Testis (tissue), 5 donors: ENCODE measurements around the gene EXOC6. TPM values are rescaled to one million over a fixed set of nuclear protein-coding genes. Genes with fewer than 3 reads are reported as not detected.

ENCODE experiments used
- DNase-seq: peaks from one replicate; pipeline ENCODE4 v3.0.0-alpha.2; 2019
- H3K27ac ChIP-seq, 2 donors: fragments of 200-600 bp; sonication (generic); one replicate each; pipeline ENCODE4 v1.5.1; 2019
- H3K27me3 ChIP-seq: fragments of 200-600 bp; sonication (generic); one replicate; pipeline ENCODE4 v1.5.1; 2019
- H3K36me3 ChIP-seq: fragments of 200-600 bp; sonication (generic); one replicate; pipeline ENCODE4 v1.5.1; 2017; ENCODE audit warnings: low read depth; ENCODE audit errors: missing control alignments
- H3K4me1 ChIP-seq: fragments of 200-600 bp; sonication (generic); one replicate; pipeline ENCODE4 v1.5.1; 2019
- H3K4me3 ChIP-seq, 2 donors: fragments of 200-600 bp; sonication (generic); one replicate each; pipeline ENCODE4 v1.5.1; 2017 to 2019
- H3K9me3 ChIP-seq: fragments of 200-600 bp; sonication (generic); one replicate; pipeline ENCODE4 v1.5.1; 2017
- CTCF ChIP-seq, 3 experiments: fragments of 450-650 bp in 2 of 3; fragments of 200-600 bp in 1 of 3; sonication (generic) in 1 of 3; IDR thresholded peaks; one replicate each; pipeline ENCODE4 v1.5.1; 2016 to 2019; ENCODE audit warnings: antibody characterized with exemption in 3 of 3, mild to moderate bottlenecking in 2 of 3, moderate library complexity in 1 of 3
- POLR2A ChIP-seq: fragments of 450-650 bp; IDR thresholded peaks from one replicate; pipeline ENCODE4 v1.6.1; 2017; ENCODE audit warnings: antibody characterized with exemption, mild to moderate bottlenecking, moderate library complexity
- WGBS, 2 donors: methylation state at CpG; one replicate each; pipeline ENCODE4 v1.1.5; 2018; 5-methylcytosine and 5-hydroxymethylcytosine counted together
- intact Hi-C: fragments of 100-400 bp; cut with DNase I; formaldehyde crosslinking; loops from one replicate; pipeline ENCODE4 v1.15.1; 2023; ENCODE audit warnings: low total_unique reads
- long read RNA-seq, 2 donors: transcript quantifications; one replicate each; lab custom pipeline, GENCODE V29; 2026
- polyA plus RNA-seq: library from polyadenylated mRNA; stranded (reverse); fragments of 350-450 nt; fragmentation: Illumina TruSeq; extraction: RNeasy Lipid Tissue Mini Kit (QIAGEN cat#74804); gene quantifications from one replicate; pipeline ENCODE4 v1.2.3, GENCODE V29; 2014; ENCODE audit warnings: low read depth, low replicate concordance; ENCODE audit not compliant: insufficient read depth
- total RNA-seq, 2 donors: library from RNA; depleted of rRNA; stranded (reverse); fragments of >200 nt; gene quantifications; one replicate each; pipeline ENCODE4 v1.2.3, GENCODE V29; 2016

The EXOC6 gene, protein sequence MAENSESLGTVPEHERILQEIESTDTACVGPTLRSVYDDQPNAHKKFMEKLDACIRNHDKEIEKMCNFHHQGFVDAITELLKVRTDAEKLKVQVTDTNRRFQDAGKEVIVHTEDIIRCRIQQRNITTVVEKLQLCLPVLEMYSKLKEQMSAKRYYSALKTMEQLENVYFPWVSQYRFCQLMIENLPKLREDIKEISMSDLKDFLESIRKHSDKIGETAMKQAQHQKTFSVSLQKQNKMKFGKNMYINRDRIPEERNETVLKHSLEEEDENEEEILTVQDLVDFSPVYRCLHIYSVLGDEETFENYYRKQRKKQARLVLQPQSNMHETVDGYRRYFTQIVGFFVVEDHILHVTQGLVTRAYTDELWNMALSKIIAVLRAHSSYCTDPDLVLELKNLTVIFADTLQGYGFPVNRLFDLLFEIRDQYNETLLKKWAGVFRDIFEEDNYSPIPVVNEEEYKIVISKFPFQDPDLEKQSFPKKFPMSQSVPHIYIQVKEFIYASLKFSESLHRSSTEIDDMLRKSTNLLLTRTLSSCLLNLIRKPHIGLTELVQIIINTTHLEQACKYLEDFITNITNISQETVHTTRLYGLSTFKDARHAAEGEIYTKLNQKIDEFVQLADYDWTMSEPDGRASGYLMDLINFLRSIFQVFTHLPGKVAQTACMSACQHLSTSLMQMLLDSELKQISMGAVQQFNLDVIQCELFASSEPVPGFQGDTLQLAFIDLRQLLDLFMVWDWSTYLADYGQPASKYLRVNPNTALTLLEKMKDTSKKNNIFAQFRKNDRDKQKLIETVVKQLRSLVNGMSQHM
- total RNA-seq = 10 to 100 TPM; 28.0 to 38.5 TPM
- polyA plus RNA-seq = 13.3 TPM
- long read RNA-seq, donor 1, partial matches to known transcripts = 0 of 2 reads
- long read RNA-seq, donor 1, other reads (novel, unspliced or antisense) = 0 of 2 reads
- long read RNA-seq, donor 2, partial matches to known transcripts = 0 of 4 reads
- long read RNA-seq, donor 2, other reads (novel, unspliced or antisense) = 0 of 4 reads

- H3K9me3 ChIP-seq = no peaks in the 10 kb centered on the region
- H3K4me1 ChIP-seq = no peaks in the 10 kb centered on the region
- intact Hi-C loops = no loop called here
- no peaks in the 10 kb centered on the region for H3K36me3 ChIP-seq
- peak within 1 kb of the TSS; percentile 84 to 94 for H3K4me3 ChIP-seq
- no peaks in the 10 kb centered on the region for H3K27me3 ChIP-seq
- 0% methylated on average over 11 to 47 of the region's 103 CpGs for WGBS, 2 donors
- peak within 1 kb of the TSS; percentile 79 to 88 for H3K27ac ChIP-seq
- no peak for TF ChIP-seq POLR2A
- TF ChIP-seq CTCF (IDR thresholded peaks at IDR 0.05) = peak in 1 of 3 experiments; percentile 13
- DNase-seq = peak; percentile 85
Measured at GRCh38 chr10:92848441-92849233, at the start of gene EXOC6. TSS of gene EXOC6 (plus strand) at chr10:92848520. CDS start at chr10:92848534, 14 bp downstream.

DNA sequence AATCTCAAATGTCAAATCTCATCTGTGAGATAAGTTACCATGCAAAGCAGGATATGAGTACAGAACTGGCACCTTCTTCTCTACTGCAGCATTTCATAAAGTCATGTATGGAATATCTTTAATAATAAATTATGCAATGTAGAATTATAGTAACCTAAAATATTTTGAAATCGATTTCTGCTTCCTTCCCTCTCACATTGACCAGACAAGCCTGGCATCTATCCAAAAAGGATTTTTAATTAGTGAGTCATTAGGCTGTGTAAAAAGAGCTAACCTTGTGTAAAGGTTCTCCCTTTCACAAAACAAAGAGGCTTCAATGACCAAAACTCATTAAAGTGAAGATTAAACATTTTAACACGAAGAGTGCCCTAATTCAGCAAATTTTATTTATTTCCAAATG is 48.8 kb upstream of the EXOC6 start:
- intact Hi-C loops = no loop called here
- no peaks in the 10 kb centered on the region for H3K27me3 ChIP-seq
- WGBS, 2 donors = 58 to 62% methylated on average over 2 of the region's 2 CpGs

DNA sequence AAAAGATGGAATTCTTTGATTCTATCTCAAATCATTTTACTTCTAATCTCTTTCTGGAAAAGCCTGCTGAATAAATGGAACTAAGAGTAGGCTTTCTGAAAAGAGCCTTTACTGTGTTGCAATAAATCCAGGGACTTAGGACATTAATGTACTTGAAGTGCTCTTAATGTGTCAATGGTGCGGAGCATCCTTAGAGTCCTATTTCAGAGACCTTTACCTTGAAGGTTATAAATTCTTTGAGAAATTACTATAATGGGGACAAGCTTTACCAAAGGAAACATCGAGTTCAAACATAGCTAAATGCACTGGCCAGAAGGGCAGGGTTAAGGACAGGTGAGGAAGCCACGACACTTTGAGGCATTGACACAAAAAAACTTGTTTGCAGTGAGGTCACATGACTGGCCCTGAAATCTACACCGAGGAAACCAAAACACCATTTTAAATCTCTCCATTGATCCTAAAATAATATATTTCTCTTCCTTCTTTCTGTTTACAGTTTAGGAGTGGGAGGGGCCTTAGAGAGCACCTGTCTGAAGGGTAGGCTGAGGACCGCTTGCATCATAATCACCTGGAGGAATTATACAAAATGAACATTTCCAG is 48.1 kb upstream of the EXOC6 start:
- 68 to 74% methylated on average over 5 of the region's 5 CpGs for WGBS, 2 donors
- H3K36me3 ChIP-seq = no peaks in the 10 kb centered on the region
- DNase-seq = no peak
- H3K27me3 ChIP-seq = no peaks in the 10 kb centered on the region
- TF ChIP-seq POLR2A (no peak), CTCF (IDR thresholded peaks at IDR 0.05) (no peak)
- no peak overlapping the region for H3K27ac ChIP-seq
- intact Hi-C loops = loop anchor here (10.0 kb wide), 1 partner anchor 255 kb away; no protein-coding TSS in a partner anchor
- H3K4me3 ChIP-seq = no peak overlapping the region
- no peaks in the 10 kb centered on the region for H3K4me1 ChIP-seq
- no peaks in the 10 kb centered on the region for H3K9me3 ChIP-seq

More for the DNA sequence above, 48.8 kb upstream of the EXOC6 start:
- no peak for TF ChIP-seq CTCF (IDR thresholded peaks at IDR 0.05)
- no peak for DNase-seq
- Histone ChIP-seq H3K9me3 (no peaks in the 10 kb centered on the region), H3K4me3 (no peak overlapping the region), H3K4me1 (no peaks in the 10 kb centered on the region), H3K36me3 (no peaks in the 10 kb centered on the region), H3K27ac (no peak overlapping the region)
